Fibroblast of the aortic adventitia (primary cell): ENCODE data around the gene MAST3. TPM values are rescaled to one million over a fixed set of nuclear protein-coding genes. Genes with fewer than 3 reads are reported as not detected.

ENCODE experiments used
- DNase-seq: peaks from one replicate; pipeline ENCODE4 v3.0.0-alpha.2; 2010; ENCODE audit warnings: low read depth
- H3K4me3 ChIP-seq: 2 replicates; pipeline ENCODE4 v1.5.1; 2011; ENCODE audit warnings: low read depth, mild to moderate bottlenecking, control low read depth, low read length, moderate library complexity
- total RNA-seq: library from RNA; depleted of rRNA; stranded (reverse); fragments of >200 nt; gene quantifications from 2 replicates; pipeline ENCODE4 v1.2.3, GENCODE V29; 2012; ENCODE audit warnings: low replicate concordance
- TF ChIP-seq, protein P1 (sequence below): IDR thresholded peaks from 2 replicates; pipeline ENCODE4 v1.5.1; 2011; ENCODE audit warnings: mild to moderate bottlenecking, low read length, control low read depth, inconsistent platforms; ENCODE audit not compliant: insufficient read depth

The MAST3 gene
- total RNA-seq, 1 donor = 3.1 TPM

DNA sequence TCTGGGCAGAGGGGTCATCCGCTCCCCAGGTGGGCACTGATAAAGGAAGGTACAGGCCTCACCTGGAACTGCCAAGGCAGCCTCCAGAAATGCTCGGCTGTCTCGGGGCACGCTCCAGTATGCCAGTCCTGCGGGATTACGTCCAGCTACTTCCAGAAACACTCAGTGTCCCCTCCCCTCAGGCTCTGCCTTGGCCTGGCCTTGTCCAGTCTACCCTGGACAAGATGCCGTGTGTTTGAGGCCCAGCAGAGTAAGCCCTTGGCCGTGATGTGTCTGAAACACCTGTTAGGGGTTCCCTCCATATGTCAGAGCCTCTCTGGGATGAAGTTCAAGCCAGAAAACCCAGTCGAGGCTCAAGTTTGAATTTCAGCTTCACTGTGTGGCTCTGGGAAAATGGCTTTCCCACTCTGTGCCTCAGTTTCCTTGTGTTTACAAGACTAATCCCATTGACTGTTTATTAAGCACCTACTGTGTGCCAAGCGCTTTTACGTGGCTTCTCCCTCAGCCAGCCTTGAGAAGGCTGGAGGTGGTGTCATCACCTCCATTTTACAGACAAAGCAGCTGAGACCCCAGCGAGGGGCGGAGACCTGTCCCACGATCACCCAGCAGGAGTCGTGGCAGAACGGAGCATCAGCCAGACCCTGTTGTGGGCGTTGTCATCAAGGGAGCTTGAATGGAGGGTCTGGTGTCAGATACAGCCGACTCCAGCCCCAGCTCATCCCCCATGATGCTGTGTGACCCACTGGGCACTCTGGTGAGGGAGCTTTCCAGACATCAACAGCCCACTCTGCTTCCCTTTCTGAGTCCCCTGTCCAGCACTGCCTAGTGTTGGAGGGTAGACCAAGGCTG lies 53.4 kb downstream of the MAST3 start:
- TF ChIP-seq, protein P1, sequence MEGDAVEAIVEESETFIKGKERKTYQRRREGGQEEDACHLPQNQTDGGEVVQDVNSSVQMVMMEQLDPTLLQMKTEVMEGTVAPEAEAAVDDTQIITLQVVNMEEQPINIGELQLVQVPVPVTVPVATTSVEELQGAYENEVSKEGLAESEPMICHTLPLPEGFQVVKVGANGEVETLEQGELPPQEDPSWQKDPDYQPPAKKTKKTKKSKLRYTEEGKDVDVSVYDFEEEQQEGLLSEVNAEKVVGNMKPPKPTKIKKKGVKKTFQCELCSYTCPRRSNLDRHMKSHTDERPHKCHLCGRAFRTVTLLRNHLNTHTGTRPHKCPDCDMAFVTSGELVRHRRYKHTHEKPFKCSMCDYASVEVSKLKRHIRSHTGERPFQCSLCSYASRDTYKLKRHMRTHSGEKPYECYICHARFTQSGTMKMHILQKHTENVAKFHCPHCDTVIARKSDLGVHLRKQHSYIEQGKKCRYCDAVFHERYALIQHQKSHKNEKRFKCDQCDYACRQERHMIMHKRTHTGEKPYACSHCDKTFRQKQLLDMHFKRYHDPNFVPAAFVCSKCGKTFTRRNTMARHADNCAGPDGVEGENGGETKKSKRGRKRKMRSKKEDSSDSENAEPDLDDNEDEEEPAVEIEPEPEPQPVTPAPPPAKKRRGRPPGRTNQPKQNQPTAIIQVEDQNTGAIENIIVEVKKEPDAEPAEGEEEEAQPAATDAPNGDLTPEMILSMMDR = no peak
- no peak overlapping the region for H3K4me3 ChIP-seq
- no peak for DNase-seq

- peak overlapping the region; percentile 64 for H3K4me3 ChIP-seq
- DNase-seq = peak; percentile 97
- TF ChIP-seq, protein P1 = peak; percentile 82
Observed at GRCh38 chr19:18152442-18152816, 54.9 kb downstream of the MAST3 start.

DNA sequence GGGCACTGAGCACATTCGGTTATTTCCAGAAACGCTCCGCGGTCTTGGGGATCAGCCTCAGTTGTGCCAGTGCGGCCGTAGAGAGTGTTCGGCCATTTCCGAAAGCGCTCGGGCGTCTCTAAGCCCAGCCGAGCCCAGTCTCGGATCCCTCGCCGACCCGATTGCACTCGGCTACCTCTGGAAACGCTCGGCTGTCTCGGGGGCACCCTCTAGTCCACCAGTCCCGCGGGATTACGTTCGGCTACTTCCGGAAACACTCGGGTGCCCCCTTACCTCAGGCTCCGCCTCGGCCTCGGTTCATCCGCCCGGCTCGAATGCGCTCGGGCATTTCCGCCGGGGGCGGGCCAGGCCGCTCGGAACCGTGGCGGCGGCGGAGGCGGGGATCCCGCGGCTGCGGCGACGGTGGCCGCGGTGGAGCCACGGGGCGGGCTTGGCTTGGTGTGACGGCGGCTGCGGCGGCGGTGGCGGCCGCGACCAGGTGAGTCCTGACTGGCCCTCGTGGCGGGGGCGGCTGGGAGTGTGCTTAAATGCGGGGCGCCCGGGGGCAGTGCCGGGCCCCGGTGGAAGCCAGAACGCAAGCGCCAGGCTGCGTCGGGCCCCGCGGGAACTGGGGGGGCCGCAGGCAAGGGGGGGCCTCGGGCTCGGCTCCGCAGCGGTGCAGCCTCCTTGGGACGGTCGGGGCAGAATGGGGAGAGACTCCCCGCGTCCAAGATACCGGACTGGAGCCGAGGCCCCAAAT lies 55.4 kb downstream of the MAST3 start, which contains the start of gene PIK3R2:
Gene PIK3R2, plus strand, starts transcription at position 347 of the 739 bp plus-strand sequence. CDS start 2,717 bp downstream, outside the sequence.
- H3K4me3 ChIP-seq = peak within 1 kb of the TSS; percentile 91
- TF ChIP-seq, protein P1 = no peak
- DNase-seq = peak; percentile 99

GRCh38 chr19:18153556-18154134 lies 56.1 kb downstream of the MAST3 start:
- TF ChIP-seq, protein P1 = no peak
- H3K4me3 ChIP-seq = peak overlapping the region; percentile 91
- no peak for DNase-seq

GRCh38 chr19:18155095-18156087 lies 57.8 kb downstream of the MAST3 start:
- no peak overlapping the region for H3K4me3 ChIP-seq
- TF ChIP-seq, protein P1 = no peak
- no peak for DNase-seq

- no peak for DNase-seq
- H3K4me3 ChIP-seq = no peak overlapping the region
- TF ChIP-seq, protein P1 = no peak
Observed at GRCh38 chr19:18156268-18156667, 58.7 kb downstream of the MAST3 start.
